OCI-LY7 (cell line): ENCODE measurements around the gene FAIM2. TPM values are rescaled to one million over a fixed set of nuclear protein-coding genes. Genes with fewer than 3 reads are reported as not detected.

Experiments
- BruUV-seq: library from RNA; stranded (reverse); fragments of 400-500 nt; replicated peaks from 2 replicates; lab custom pipeline; 2021; lab: Mats Ljungman, UMichigan
- CTCF ChIA-PET: fragments of 300-600 bp; sonication (Branson Sonifier 250); formaldehyde crosslinking; loops from one replicate; lab custom pipeline; 2022; ENCODE audit warnings: antibody characterized with exemption; ENCODE audit not compliant: unreplicated experiment; lab: Charles Lee
- POLR2A ChIA-PET: fragments of 300-600 bp; sonication (Branson Sonifier 250); formaldehyde crosslinking; loops from one replicate; lab custom pipeline; 2022; ENCODE audit warnings: antibody characterized with exemption; lab: Charles Lee
- DNase-seq: peaks from one replicate; pipeline ENCODE4 v3.0.0-alpha.2; 2015; ENCODE audit warnings: low spot score
- H2AFZ ChIP-seq: fragments of 200-600 bp; sonication (generic), shearing (Covaris generic); 2 replicates; pipeline ENCODE4 v1.6.1; 2014; ENCODE audit warnings: mild to moderate bottlenecking, antibody characterized with exemption, low read length, moderate library complexity
- H3K27ac ChIP-seq: fragments of 200-600 bp; sonication (generic); 2 replicates; pipeline ENCODE4 v1.5.1; 2014; ENCODE audit warnings: mixed run types, low read depth, mild to moderate bottlenecking, moderate library complexity, low read length, inconsistent platforms; ENCODE audit not compliant: poor library complexity, severe bottlenecking
- H3K36me3 ChIP-seq: fragments of 200-600 bp; sonication (generic); 2 replicates; pipeline ENCODE4 v1.6.1; 2014; ENCODE audit warnings: mild to moderate bottlenecking, antibody characterized with exemption, low read length, moderate library complexity, mixed read lengths; ENCODE audit not compliant: insufficient read depth
- H3K4me1 ChIP-seq: fragments of 200-600 bp; sonication (generic); 2 replicates; pipeline ENCODE4 v1.5.1; 2014; ENCODE audit warnings: mild to moderate bottlenecking, low read length; ENCODE audit not compliant: insufficient read depth, poor library complexity, severe bottlenecking
- H3K4me2 ChIP-seq: fragments of 200-600 bp; sonication (generic); 2 replicates; pipeline ENCODE4 v1.6.1; 2014; ENCODE audit warnings: mild to moderate bottlenecking, low read length
- H3K4me3 ChIP-seq: fragments of 200-600 bp; sonication (generic); 2 replicates; pipeline ENCODE4 v1.5.1; 2014; ENCODE audit warnings: mild to moderate bottlenecking, low read depth, low read length; ENCODE audit not compliant: poor library complexity, severe bottlenecking
- H3K79me2 ChIP-seq: fragments of 200-600 bp; sonication (generic); 2 replicates; pipeline ENCODE4 v1.6.1; 2016; ENCODE audit warnings: low read depth, mild to moderate bottlenecking, low read length, moderate library complexity, mixed read lengths; ENCODE audit not compliant: insufficient read depth
- H3K9me2 ChIP-seq: fragments of 200-600 bp; sonication (generic); 2 replicates; pipeline ENCODE4 v1.6.1; 2016; ENCODE audit warnings: mild to moderate bottlenecking, low read length, mixed read lengths; ENCODE audit not compliant: insufficient read depth
- H3K9me3 ChIP-seq: fragments of 200-600 bp; sonication (generic); 2 replicates; pipeline ENCODE4 v1.6.1; 2014; ENCODE audit warnings: mild to moderate bottlenecking, mixed run types, low read length, mixed read lengths
- H4K20me1 ChIP-seq: fragments of 200-600 bp; sonication (generic); 2 replicates; pipeline ENCODE4 v1.6.1; 2014; ENCODE audit warnings: mild to moderate bottlenecking, antibody characterized with exemption, low read length, moderate library complexity, mixed read lengths; ENCODE audit not compliant: insufficient read depth
- EZH2phosphoT487 ChIP-seq: fragments of 200-600 bp; sonication (generic); IDR thresholded peaks from 2 replicates; pipeline ENCODE4 v1.6.1; 2018; ENCODE audit warnings: low read depth, borderline replicate concordance, mild to moderate bottlenecking, mixed run types, antibody characterized with exemption, low read length, moderate library complexity, mixed read lengths
- intact Hi-C: fragments of 100-400 bp; cut with micrococcal nuclease; formaldehyde crosslinking; loops from one replicate; pipeline ENCODE4 v1.10.0; 2022; ENCODE audit not compliant: unreplicated experiment
- total RNA-seq, 2 experiments: library from RNA; depleted of rRNA in 1 of 2; stranded (reverse); fragments of >200 nt in 1 of 2; shearing (Covaris generic) in 1 of 2; gene quantifications; 2 replicates each; pipeline ENCODE4 v1.2.3, GENCODE V29; 2014 to 2022
- TF ChIP-seq, protein P1 (sequence below): fragments of 200-600 bp; sonication (generic); conservative IDR thresholded peaks from 2 replicates; pipeline ENCODE4 v1.5.1; 2014; ENCODE audit warnings: mild to moderate bottlenecking, antibody characterized with exemption, low read length, moderate library complexity, mixed read lengths

Gene FAIM2
- total RNA-seq, 2 experiments from 2014 or later = 0.10 TPM; not detected in 1

- intact Hi-C loops = no loop called here
- ChIA-PET CTCF (no interaction called here), POLR2A (interaction anchor here (0.5 kb wide), 1 partner anchor 293 kb away, joined by 4 read pairs; no protein-coding TSS in a partner anchor)
- no peak overlapping the region for H2AFZ ChIP-seq
- no peaks in the 10 kb centered on the region for H3K36me3 ChIP-seq
- H4K20me1 ChIP-seq = no peaks in the 10 kb centered on the region
- TF ChIP-seq, protein P1, sequence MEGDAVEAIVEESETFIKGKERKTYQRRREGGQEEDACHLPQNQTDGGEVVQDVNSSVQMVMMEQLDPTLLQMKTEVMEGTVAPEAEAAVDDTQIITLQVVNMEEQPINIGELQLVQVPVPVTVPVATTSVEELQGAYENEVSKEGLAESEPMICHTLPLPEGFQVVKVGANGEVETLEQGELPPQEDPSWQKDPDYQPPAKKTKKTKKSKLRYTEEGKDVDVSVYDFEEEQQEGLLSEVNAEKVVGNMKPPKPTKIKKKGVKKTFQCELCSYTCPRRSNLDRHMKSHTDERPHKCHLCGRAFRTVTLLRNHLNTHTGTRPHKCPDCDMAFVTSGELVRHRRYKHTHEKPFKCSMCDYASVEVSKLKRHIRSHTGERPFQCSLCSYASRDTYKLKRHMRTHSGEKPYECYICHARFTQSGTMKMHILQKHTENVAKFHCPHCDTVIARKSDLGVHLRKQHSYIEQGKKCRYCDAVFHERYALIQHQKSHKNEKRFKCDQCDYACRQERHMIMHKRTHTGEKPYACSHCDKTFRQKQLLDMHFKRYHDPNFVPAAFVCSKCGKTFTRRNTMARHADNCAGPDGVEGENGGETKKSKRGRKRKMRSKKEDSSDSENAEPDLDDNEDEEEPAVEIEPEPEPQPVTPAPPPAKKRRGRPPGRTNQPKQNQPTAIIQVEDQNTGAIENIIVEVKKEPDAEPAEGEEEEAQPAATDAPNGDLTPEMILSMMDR = no peak
- TF ChIP-seq EZH2phosphoT487 = no peak
- no peaks in the 10 kb centered on the region for H3K79me2 ChIP-seq
- no peak overlapping the region for H3K4me3 ChIP-seq
- no peaks in the 10 kb centered on the region for H3K9me2 ChIP-seq
- H3K27ac ChIP-seq = no peak overlapping the region
- no peak overlapping the region for H3K4me2 ChIP-seq
- DNase-seq = no peak
- H3K9me3 ChIP-seq = no peaks in the 10 kb centered on the region
- no peaks in the 10 kb centered on the region for H3K4me1 ChIP-seq
- no TSS peak for BruUV-seq
Observed at GRCh38 chr12:49887536-49888401, 15.9 kb downstream of the FAIM2 start.

DNA sequence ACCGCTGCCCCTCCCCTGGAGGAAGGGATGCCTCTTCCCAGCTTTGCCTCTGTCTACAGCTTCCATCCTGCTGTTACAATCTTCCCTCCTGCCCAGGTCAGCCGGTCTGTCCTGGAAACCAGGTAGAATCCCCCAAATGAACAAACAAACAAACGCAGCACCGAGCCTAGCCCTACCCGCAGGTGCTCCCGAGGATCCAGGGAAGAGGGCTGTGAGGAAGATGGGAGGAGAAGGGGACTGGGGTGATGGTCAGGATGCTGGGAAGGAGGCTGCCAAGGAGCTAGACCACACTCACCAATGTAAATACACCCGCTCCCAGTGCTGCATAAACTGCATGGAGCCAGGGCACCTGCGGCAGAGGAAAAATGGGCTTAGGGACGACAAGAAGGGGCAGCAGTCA, 16.6 kb downstream of the FAIM2 start:
- Histone ChIP-seq H3K9me2 (no peaks in the 10 kb centered on the region), H2AFZ (no peak overlapping the region), H3K4me2 (no peak overlapping the region), H3K9me3 (no peaks in the 10 kb centered on the region), H3K36me3 (no peaks in the 10 kb centered on the region), H3K4me3 (no peak overlapping the region), H3K4me1 (no peaks in the 10 kb centered on the region), H4K20me1 (no peaks in the 10 kb centered on the region), H3K27ac (no peak overlapping the region), H3K79me2 (no peaks in the 10 kb centered on the region)
- intact Hi-C loops = no loop called here
- TF ChIP-seq, protein P1 = no peak
- no peak for TF ChIP-seq EZH2phosphoT487
- ChIA-PET CTCF (no interaction called here), POLR2A (no interaction called here)
- DNase-seq = no peak
- no TSS peak for BruUV-seq
